Hindlimb muscle (tissue), 1 donor: Measurements from ENCODE around the gene TCHHL1. TPM values are rescaled to one million over a fixed set of nuclear protein-coding genes. Genes with fewer than 3 reads are reported as not detected.

Experiments used
- DNase-seq: peaks from one replicate; pipeline ENCODE4 v3.0.0-alpha.2; 2013
- polyA plus RNA-seq: library from polyadenylated mRNA; unstranded; fragments of 120-200 nt; gene quantifications from one replicate; pipeline ENCODE4 v1.2.1, GENCODE V29; 2013; ENCODE audit not compliant: insufficient read length

TCHHL1 gene
- not detected for polyA plus RNA-seq

- no peak for DNase-seq
Observed at GRCh38 chr1:152089014-152089674, at the start of gene TCHHL1. Gene TCHHL1 (minus strand): TSS chr1:152089064. CDS start chr1:152088143, 921 bp downstream.

DNA sequence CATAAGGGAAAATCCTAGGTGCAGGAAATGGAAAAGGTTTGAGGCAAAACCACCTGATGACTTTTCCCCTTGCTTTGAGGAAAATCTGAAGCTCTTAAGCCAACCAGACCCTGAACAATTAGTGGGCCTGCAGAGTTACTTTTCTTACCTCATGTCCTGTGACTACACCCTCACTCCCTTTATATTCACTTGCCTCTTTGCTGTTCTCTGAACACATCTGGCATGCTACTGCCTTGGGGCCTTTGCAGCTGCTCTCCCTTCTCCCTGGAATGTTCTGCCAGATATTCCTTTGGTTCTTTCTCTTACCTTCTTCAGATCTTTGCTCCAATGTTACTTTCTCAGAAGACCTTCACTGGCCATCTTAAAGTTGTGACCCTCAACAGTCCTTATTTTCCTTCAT is 48.4 kb upstream of the TCHHL1 start:
- no peak for DNase-seq

DNA sequence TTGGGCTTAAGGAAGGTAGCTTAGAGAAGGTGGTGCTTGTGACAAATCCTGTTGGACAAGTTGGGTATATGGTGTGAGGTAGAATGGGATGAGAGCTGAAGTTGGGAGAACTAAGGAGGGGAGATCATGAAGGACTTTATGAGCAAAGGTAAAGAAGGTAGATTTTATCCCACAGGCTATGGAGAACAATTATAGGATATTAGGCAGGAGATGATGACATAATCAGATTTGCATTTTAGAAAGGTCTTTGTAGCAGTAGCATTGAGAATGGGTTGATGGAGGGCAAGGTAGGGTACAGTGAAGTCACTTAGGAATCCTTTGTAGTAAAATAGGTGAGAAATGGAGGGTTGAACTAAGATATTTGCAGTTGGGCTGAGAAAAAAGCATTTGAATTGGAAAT is 41.3 kb upstream of the TCHHL1 start:
- no peak for DNase-seq

DNA sequence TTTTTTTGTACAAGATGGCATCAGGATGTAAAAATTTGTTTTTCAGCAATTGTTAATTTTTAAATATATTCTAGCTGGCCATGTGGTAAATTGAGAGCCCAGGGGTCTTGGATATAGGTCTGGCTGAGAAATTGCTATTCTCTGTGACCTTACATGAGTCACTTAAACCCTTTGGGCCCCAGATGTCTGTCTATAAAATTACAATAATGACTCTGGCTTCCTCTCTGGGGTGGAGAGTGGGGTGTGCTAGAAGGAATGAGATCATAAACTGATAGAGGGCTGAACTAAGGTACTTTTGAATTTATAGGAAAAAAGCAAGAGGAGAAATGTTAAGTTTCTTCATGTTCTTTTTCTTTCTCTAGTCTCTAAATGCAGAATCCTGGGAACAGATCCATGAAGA is 38.8 kb upstream of the TCHHL1 start:
- DNase-seq: no peak

DNA sequence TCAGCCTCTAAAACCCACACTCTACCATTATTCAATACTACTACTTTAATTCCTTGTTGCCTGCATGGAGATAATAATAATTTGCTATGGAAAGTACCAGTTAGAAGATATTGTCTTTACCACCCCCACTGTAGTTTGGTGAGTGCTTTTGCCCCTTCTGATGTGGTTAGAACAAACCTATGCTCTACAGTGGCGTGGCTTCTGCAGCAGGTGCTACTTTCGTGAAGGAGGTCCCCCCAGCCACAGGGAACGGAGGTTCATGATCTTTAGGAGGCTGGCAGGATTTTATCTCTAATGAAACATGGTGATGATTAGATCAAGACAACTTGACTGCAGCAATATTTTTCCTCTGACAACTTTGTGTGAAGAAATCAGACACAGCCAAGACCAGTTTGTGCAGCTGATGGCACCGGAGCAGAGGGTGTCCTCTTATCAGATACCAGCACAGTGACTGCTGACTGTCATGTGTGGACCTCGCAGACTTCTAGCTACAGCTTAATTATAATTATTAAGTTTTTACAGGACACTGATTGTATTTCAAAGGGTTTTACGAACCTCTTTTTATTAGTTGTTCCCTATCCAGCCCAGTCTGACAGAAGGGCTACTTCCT is 37.1 kb upstream of the TCHHL1 start:
- no peak for DNase-seq

GRCh38 chr1:152118915-152119314 is 30.1 kb upstream of the TCHHL1 start:
- DNase-seq: no peak

DNA sequence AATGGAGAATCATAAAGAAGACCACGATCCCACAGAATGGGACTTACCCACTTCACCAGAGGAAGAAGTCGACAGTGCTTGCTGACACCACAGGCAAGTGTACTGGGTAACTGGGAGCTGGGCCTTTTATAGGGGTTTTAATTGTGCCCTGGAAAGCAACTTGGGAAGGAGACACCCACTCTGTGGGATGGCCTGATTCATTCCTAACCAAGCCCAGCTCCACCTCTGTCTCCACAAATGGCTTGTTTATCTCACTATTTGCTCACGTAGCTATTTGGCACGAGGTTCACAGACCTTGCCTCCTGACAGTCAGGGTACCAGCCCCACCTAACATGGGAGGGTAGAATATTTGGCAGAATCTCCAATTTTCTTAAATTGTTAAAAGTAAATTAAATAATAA is 26.5 kb upstream of the TCHHL1 start, which contains the start of gene TCHH:
TCHH (minus strand) TSS at position 101 of the 400 bp plus-strand sequence. CDS start 1,364 bp downstream, outside the sequence.
- DNase-seq: no peak

GRCh38 chr1:152112885-152113432 is 24.1 kb upstream of the TCHHL1 start:
- no peak for DNase-seq

- DNase-seq: no peak
Observed at GRCh38 chr1:152112101-152112884, 23.4 kb upstream of the TCHHL1 start.

- DNase-seq: peak; percentile 29
Observed at GRCh38 chr1:152111515-152111968, 22.7 kb upstream of the TCHHL1 start.

- DNase-seq: peak; percentile 22
Observed at GRCh38 chr1:152110860-152111514, 22.1 kb upstream of the TCHHL1 start.

- DNase-seq: no peak
Observed at GRCh38 chr1:152110365-152110859, 21.5 kb upstream of the TCHHL1 start.

GRCh38 chr1:152109998-152110294 is 21.1 kb upstream of the TCHHL1 start:
- DNase-seq: no peak

DNA sequence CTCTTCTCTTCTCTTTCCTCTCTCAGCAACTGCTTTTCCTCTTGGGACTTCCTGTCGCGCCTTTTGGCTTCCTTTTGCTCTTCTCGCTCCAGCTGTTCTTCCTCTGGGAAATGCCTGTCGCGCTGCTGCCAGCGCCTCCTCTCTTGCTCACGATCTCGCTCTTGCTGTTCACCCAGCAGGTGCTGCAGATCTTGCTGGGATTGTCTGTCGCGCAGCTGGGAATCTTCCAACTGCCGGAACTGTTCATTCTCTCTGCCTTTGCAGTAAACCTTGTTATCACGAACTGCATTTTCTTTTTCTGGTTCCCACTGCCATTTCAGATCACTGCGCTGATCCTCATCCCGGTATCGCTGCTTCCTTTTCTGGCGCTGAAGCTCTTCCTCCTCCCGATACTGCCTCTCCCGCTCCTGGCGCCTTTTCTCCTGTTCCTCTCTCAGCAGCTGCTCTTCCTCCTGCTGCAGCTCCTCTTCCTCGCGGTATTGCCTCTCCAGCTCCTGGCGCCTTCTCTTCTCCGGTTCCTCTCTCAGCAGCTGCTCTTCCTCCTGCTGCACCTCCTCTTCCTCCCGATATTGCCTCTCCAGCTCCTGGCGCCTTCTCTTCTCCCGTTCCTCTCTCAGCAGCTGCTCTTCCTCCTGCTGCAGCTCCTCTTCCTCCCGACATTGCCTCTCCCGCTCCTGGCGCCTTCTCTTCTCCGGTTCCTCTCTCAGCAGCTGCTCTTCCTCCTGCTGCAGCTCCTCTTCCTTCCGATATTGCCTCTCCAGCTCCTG is 20.6 kb upstream of the TCHHL1 start:
- no peak for DNase-seq

DNA sequence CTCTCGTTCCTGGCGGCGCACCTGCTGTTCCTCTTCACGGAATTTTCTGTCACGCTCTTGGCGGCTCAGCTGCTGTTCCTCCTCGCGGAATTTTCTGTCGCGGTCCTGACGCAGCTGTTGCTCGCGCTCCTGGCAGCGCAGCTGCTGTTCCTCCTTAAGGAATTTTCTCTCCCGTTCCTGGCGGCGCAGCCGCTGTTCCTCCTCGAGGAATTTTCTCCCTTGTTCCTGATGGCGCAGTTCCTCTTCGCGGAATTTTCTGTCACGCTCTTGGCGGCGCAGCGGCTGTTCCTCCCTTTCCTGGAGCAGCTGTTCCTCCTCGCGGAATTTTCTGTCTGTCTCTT is 20.0 kb upstream of the TCHHL1 start:
- no peak for DNase-seq

DNA sequence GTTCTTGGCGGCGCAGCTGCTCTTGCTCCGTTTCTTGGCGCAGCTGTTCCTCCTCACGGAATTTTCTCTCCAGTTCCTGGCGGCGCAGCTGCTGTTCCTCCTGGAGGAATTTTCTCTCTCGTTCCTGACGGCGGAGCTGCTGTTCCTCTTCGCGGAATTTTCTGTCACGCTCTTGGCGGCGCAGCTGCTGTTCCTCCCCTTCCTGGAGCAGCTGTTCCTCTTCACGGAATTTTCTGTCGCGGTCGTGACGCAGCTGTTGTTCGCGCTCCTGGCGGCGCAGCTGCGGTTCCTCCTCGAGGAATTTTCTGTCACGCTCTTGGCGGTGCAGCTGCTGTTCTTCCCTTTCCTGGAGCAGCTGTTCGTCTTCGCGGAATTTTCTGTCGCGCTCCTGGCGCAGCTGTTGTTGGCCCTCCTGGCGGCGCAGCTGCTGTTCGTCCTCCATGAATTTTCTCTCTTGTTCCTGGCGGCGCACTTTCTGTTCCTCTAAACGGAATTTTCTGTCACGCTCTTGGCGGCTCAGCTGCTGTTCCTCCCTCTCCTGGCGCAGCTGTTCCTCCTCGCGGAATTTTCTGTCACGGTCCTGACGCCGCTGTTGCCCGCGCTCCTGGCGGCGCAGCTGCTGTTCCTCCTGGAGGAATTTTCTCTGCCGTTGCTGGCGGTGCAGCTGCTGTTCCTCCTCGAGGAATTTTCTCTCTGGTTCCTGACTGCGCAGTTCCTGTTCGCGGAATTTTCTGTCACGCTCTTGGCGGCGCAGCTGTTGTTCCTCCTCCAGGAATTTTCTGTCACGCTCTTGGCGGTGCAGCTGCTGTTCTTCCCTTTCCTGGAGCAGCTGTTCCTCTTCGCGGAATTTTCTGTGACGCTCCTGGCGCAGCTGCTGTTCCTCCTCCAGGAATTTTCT is 19.4 kb upstream of the TCHHL1 start:
- no peak for DNase-seq

DNA sequence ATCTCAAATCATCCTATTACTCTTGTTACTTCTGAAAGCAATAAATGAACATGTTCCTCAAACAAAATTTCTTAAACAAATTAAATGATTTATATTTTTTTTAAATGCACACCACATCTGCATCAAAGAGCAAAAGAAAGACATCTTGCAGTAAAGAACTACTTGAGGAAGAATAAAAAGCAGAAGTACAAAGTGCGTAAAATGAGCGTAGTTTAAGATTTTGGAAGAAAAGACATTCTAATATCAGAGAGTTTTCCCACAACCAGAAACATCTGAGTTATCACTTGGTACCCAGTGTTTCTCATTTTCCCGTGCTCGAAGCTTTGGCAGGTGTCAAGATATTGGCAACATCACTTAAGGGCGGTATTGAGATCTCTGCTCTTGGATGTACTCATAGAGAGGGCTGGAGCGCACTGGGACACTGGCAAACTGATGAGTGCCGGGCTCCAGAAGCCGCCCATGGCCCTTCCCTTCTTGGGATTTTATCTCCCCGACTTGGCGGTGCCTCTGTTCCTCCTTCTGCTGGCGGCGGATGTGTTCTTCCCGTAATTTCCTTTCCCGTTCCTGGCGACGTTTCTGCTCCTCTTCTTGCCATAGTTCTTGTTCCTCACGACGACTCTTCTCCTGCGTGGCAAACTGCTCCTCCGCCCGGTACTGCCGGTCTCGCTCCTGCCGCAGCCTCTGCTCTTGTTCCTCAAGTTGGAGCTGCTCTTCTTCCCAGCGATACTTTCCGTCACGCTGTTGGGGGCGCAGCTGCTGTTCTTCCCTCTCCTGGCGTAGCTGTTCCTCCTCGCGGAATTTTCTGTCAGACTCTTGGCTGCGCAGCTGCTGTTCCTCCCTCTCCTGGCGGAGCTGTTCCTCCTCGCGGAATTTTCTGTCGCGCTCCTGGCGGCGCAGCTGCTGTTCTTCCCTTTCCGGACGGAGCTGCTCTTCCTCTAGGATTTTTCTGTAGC is 18.4 kb upstream of the TCHHL1 start:
- DNase-seq: no peak

GRCh38 chr1:152104854-152105253 is 16.0 kb upstream of the TCHHL1 start:
- DNase-seq: no peak

DNA sequence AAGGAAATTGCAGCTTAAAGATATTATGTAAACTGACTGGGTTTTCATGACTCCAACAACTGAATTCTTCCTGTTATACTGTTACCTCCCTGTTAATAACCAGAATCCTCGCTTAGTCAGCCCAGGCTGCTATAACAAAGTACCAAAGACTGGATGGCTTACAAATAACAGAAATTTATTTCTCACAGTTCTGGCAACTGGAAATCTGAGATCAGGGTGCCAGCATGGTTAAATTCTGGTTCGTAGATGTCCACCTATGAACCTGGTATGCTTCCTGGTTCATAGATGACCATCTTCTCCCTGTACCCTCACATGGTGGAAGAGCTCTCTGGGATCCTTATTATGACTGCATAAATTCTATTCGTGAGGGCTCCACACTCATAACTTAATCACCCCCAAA is 8.1 kb upstream of the TCHHL1 start:
- no peak for DNase-seq

DNA sequence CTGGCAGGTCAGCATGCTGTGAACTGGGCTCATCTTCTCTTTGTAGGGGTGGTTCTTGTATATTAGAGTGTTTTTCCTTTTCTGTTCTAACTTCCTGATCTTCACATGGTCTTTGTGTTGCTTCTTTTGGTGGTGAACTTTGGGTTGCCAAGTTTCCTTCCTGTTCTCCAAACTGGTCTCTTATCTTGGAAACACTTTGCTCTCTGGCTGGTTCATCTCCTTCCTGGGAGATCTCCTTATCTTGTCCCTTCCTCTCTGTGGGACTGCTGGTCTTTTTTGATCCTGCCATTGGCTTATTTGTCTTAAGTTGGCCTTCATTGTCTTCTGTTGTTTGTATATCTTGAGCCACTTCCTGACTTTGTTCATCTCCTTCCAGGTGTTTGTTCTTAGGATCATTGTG is 2.1 kb downstream of the TCHHL1 start:
- no peak for DNase-seq
